A673 (cell line): ENCODE measurements around the gene BDNF. TPM values are rescaled to one million over a fixed set of nuclear protein-coding genes. Genes with fewer than 3 reads are reported as not detected.

Experiments used
- BruUV-seq: library from RNA; stranded (reverse); fragments of 400-500 nt; replicated peaks from 2 replicates; lab custom pipeline; 2021; lab: Mats Ljungman, UMichigan
- CTCF ChIA-PET: fragments of 300-600 bp; sonication (Branson Sonifier 250); formaldehyde crosslinking; loops from one replicate; lab custom pipeline; 2022; ENCODE audit warnings: antibody characterized with exemption; lab: Charles Lee
- POLR2A ChIA-PET: fragments of 300-600 bp; sonication (Branson Sonifier 250); formaldehyde crosslinking; loops from one replicate; lab custom pipeline; 2022; ENCODE audit warnings: antibody characterized with exemption; ENCODE audit not compliant: low non-redundant PET; lab: Charles Lee
- DNase-seq: peaks from one replicate; pipeline ENCODE4 v3.0.0-alpha.2; 2015; ENCODE audit warnings: low spot score
- H3K27ac ChIP-seq: fragments of 200-600 bp; sonication (generic); 2 replicates; pipeline ENCODE4 v1.5.1; 2016; ENCODE audit warnings: mixed run types, low read depth, mild to moderate bottlenecking, mixed read lengths, antibody characterized with exemption, low read length; ENCODE audit not compliant: poor library complexity, severe bottlenecking
- H3K27me3 ChIP-seq: fragments of 200-600 bp; sonication (generic); replicated peaks from 2 replicates; pipeline ENCODE4 v1.6.1; 2017; ENCODE audit warnings: mixed run types, low read depth, mild to moderate bottlenecking, mixed read lengths, antibody characterized with exemption, low read length; ENCODE audit not compliant: insufficient read depth, poor library complexity
- H3K36me3 ChIP-seq: fragments of 200-600 bp; sonication (generic); 2 replicates; pipeline ENCODE4 v1.6.1; 2016; ENCODE audit warnings: mixed run types, mild to moderate bottlenecking, mixed read lengths, antibody characterized with exemption, low read length; ENCODE audit not compliant: insufficient read depth, poor library complexity, severe bottlenecking
- H3K4me1 ChIP-seq: fragments of 200-600 bp; sonication (generic); 2 replicates; pipeline ENCODE4 v1.6.1; 2017; ENCODE audit warnings: mixed run types, mild to moderate bottlenecking, mixed read lengths, antibody characterized with exemption, low read length; ENCODE audit not compliant: insufficient read depth, poor library complexity, severe bottlenecking
- H3K4me3 ChIP-seq: fragments of 200-600 bp; sonication (generic); 2 replicates; pipeline ENCODE4 v1.5.1; 2016; ENCODE audit warnings: low read depth, mixed run types, mild to moderate bottlenecking, mixed read lengths, low read length; ENCODE audit not compliant: poor library complexity, severe bottlenecking
- H3K9me3 ChIP-seq: fragments of 200-600 bp; sonication (generic); 2 replicates; pipeline ENCODE4 v1.6.1; 2016; ENCODE audit warnings: mixed run types, low read depth, mild to moderate bottlenecking, mixed read lengths, antibody characterized with exemption, low read length; ENCODE audit not compliant: poor library complexity, severe bottlenecking
- EZH2 ChIP-seq: fragments of 200-600 bp; sonication (generic); IDR thresholded peaks from 2 replicates; pipeline ENCODE4 v1.6.1; 2017; ENCODE audit warnings: borderline replicate concordance, low read depth, mild to moderate bottlenecking, mixed read lengths, antibody characterized with exemption, low read length; ENCODE audit not compliant: poor library complexity, severe bottlenecking
- intact Hi-C: fragments of 100-400 bp; cut with micrococcal nuclease; formaldehyde crosslinking; loops from one replicate; pipeline ENCODE4 v1.10.0; 2022; ENCODE audit not compliant: unreplicated experiment
- total RNA-seq: library from RNA; stranded (reverse); gene quantifications from 2 replicates; pipeline ENCODE4 v1.2.3, GENCODE V29; 2021
- TF ChIP-seq, protein P1 (sequence below): fragments of 300-800, 200-600 bp; sonication (generic); conservative IDR thresholded peaks from 2 replicates; pipeline ENCODE4 v1.5.1; 2017; ENCODE audit warnings: low read depth, mild to moderate bottlenecking, antibody characterized with exemption, low read length, moderate library complexity, mixed read lengths

BDNF gene
- total RNA-seq, 1 experiment from 2014 or later: 0.09 TPM

DNA sequence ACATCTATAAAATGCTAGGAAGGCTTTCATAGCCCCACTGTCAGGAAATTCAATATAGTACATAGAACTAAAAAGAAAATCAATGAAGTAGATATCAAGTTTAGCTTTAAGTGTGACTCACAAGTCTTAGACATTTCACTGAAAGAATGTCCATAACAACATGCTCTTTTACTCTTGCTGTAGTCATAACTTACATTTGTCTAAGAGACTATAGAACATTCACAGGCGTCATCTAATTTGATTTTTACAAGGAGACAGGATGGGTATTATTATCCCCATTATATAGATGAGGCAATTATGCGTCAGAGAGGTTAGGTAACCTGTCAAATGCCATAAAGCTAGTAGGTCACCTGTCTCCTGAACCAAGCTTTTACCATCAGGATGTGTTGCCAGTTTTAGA, 36.9 kb downstream of the BDNF start:
- H3K9me3 ChIP-seq: no peaks in the 10 kb centered on the region
- no TSS peak for BruUV-seq
- no peak for TF ChIP-seq EZH2
- TF ChIP-seq, protein P1, sequence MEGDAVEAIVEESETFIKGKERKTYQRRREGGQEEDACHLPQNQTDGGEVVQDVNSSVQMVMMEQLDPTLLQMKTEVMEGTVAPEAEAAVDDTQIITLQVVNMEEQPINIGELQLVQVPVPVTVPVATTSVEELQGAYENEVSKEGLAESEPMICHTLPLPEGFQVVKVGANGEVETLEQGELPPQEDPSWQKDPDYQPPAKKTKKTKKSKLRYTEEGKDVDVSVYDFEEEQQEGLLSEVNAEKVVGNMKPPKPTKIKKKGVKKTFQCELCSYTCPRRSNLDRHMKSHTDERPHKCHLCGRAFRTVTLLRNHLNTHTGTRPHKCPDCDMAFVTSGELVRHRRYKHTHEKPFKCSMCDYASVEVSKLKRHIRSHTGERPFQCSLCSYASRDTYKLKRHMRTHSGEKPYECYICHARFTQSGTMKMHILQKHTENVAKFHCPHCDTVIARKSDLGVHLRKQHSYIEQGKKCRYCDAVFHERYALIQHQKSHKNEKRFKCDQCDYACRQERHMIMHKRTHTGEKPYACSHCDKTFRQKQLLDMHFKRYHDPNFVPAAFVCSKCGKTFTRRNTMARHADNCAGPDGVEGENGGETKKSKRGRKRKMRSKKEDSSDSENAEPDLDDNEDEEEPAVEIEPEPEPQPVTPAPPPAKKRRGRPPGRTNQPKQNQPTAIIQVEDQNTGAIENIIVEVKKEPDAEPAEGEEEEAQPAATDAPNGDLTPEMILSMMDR: no peak
- ChIA-PET CTCF (no interaction called here), POLR2A (interaction anchor here (0.6 kb wide), 1 partner anchor 69 kb away, joined by 4 read pairs; no protein-coding TSS in a partner anchor)
- intact Hi-C loops: no loop called here
- no peaks in the 10 kb centered on the region for H3K27me3 ChIP-seq
- H3K36me3 ChIP-seq: no peaks in the 10 kb centered on the region
- H3K27ac ChIP-seq: no peak overlapping the region
- no peaks in the 10 kb centered on the region for H3K4me1 ChIP-seq
- no peak for DNase-seq
- H3K4me3 ChIP-seq: no peak overlapping the region

DNA sequence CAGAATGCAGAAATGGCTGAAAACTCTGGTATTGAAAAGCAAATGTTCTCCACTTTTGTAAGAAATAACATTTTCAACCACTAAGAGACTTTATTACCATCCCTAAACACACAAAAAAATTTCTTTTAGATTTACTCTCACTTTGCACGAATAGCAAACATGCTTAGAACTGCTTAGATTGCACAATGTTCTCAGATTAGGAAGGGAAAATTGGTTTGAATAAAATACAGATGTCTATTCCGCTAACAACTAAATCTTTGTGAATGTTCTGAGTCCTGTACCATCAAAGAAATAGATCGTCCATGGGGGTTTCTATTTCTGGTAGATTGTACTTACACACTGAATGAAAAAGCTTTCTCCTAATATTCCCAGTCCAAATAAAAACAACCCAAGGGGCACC, 40.1 kb downstream of the BDNF start:
- H3K9me3 ChIP-seq: no peaks in the 10 kb centered on the region
- H3K36me3 ChIP-seq: no peaks in the 10 kb centered on the region
- intact Hi-C loops: no loop called here
- no peaks in the 10 kb centered on the region for H3K4me1 ChIP-seq
- no TSS peak for BruUV-seq
- DNase-seq: no peak
- POLR2A ChIA-PET: no interaction called here
- H3K4me3 ChIP-seq: no peak overlapping the region
- TF ChIP-seq, protein P1: no peak
- TF ChIP-seq EZH2: no peak
- H3K27ac ChIP-seq: no peak overlapping the region
- CTCF ChIA-PET: no interaction called here
- no peaks in the 10 kb centered on the region for H3K27me3 ChIP-seq

DNA sequence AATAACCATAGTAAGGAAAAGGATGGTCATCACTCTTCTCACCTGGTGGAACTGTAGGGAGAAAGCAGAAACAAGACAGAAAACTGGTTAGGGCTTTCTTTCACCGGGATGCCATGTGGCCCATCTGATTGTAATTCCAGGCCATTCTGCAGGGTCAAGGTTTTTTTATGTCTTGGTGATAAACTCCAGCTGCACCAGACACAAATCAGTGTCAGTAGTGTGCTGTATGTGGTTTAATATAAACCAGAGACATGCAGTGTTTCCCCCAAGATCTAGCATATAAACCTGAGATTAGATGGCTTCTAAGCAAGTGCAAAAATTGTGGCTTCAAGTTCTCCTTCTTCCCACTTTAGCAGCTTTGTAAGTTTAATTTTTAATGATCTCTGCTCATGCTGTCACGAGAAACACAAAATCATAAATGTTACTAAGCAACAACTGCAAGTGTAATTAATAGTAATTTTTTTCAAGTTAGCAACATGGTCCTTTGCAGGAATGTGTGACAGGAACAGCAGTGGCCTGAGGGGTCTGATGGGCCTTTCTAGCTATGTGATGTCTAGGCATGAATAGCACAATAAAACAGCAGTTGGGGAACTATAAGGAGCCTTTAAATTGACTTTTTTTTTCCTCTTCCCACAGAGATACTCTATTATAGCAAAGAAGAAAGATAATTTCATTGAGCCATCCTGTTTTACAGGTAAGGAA, 41.6 kb downstream of the BDNF start:
- no peak overlapping the region for H3K4me3 ChIP-seq
- POLR2A ChIA-PET: no interaction called here
- no peaks in the 10 kb centered on the region for H3K27me3 ChIP-seq
- no peaks in the 10 kb centered on the region for H3K4me1 ChIP-seq
- H3K27ac ChIP-seq: no peak overlapping the region
- no peaks in the 10 kb centered on the region for H3K36me3 ChIP-seq
- TF ChIP-seq, protein P1: no peak
- no peak for TF ChIP-seq EZH2
- no TSS peak for BruUV-seq
- CTCF ChIA-PET: no interaction called here
- H3K9me3 ChIP-seq: no peaks in the 10 kb centered on the region
- intact Hi-C loops: no loop called here
- no peak for DNase-seq
